Muscle layer of colon (tissue), 2 donors: ENCODE measurements around the gene DUS1L.

ENCODE experiments used
- H3K27ac ChIP-seq: one replicate; pipeline ENCODE4 v1.7.0; 2013; ENCODE audit warnings: low read depth, mild to moderate bottlenecking, low read length, moderate library complexity
- H3K27me3 ChIP-seq, 2 donors: one replicate each; pipeline ENCODE4 v1.7.0; 2013; ENCODE audit warnings: low read length in 2 of 2, mild to moderate bottlenecking in 2 of 2; ENCODE audit not compliant: insufficient read depth in 2 of 2, control insufficient read depth in 1 of 2
- H3K36me3 ChIP-seq: one replicate; pipeline ENCODE4 v1.7.0; 2013; ENCODE audit warnings: mild to moderate bottlenecking, low read length; ENCODE audit not compliant: insufficient read depth
- H3K4me1 ChIP-seq: one replicate; pipeline ENCODE4 v1.7.0; 2013; ENCODE audit warnings: mild to moderate bottlenecking, low read length; ENCODE audit not compliant: insufficient read depth
- H3K4me3 ChIP-seq, 2 donors: one replicate each; pipeline ENCODE4 v1.7.0; 2013; ENCODE audit warnings: low read length in 2 of 2, low read depth in 1 of 2, mild to moderate bottlenecking in 1 of 2, moderate library complexity in 1 of 2
- H3K9ac ChIP-seq: one replicate; pipeline ENCODE4 v1.7.0; 2013; ENCODE audit warnings: low read length
- H3K9me3 ChIP-seq: one replicate; pipeline ENCODE4 v1.7.0; 2013; ENCODE audit warnings: mild to moderate bottlenecking, low read length
- donor health status: abdominal sarcoma.
- donor health status: Adenocarcinoma of cecum.

Gene DUS1L

DNA sequence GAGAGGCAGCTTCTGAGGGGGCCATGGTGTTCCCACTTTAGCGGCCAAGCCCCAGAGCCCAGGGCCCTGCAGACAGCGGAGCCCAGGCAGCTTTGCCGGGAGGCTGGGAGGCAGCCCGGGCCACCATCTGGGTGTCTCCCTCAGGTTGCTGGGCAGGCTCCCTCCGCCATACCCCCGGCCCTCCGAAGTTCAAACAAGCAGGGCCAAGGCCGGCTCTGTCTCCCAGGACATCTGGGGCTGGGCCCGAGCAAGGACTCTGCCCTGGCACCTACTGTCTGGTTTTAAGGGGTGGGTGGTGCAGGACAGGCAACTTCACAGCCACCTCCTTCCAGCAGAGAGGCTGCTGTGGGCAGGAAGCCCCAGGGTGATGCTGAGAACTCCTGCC, 2.6 kb downstream of the DUS1L start:
- no peaks in the 10 kb centered on the region for H3K27me3 ChIP-seq
- no peaks in the 10 kb centered on the region for H3K9me3 ChIP-seq
- peaks cover 20% of the 10 kb centered on the region for H3K4me1 ChIP-seq
- no peak overlapping the region for H3K27ac ChIP-seq
- H3K9ac ChIP-seq: no peak overlapping the region
- H3K36me3 ChIP-seq: peaks cover 35% of the 10 kb centered on the region
- no peak overlapping the region for H3K4me3 ChIP-seq

- H3K27me3 ChIP-seq: no peaks in the 10 kb centered on the region
- H3K36me3 ChIP-seq: peaks cover 39% of the 10 kb centered on the region
- H3K4me1 ChIP-seq: peaks cover 20% of the 10 kb centered on the region
- H3K9me3 ChIP-seq: no peaks in the 10 kb centered on the region
- no peak overlapping the region for H3K9ac ChIP-seq
- H3K4me3 ChIP-seq: no peak overlapping the region
- no peak overlapping the region for H3K27ac ChIP-seq
Measured at GRCh38 chr17:82062076-82062983, 3.3 kb downstream of the DUS1L start.

GRCh38 chr17:82061047-82061925, 4.3 kb downstream of the DUS1L start:
- Histone ChIP-seq H3K27ac (no peak overlapping the region), H3K27me3 (no peaks in the 10 kb centered on the region), H3K9me3 (no peaks in the 10 kb centered on the region), H3K9ac (no peak overlapping the region), H3K4me3 (no peak overlapping the region), H3K36me3 (peaks cover 39% of the 10 kb centered on the region), H3K4me1 (peaks cover 16% of the 10 kb centered on the region)

DNA sequence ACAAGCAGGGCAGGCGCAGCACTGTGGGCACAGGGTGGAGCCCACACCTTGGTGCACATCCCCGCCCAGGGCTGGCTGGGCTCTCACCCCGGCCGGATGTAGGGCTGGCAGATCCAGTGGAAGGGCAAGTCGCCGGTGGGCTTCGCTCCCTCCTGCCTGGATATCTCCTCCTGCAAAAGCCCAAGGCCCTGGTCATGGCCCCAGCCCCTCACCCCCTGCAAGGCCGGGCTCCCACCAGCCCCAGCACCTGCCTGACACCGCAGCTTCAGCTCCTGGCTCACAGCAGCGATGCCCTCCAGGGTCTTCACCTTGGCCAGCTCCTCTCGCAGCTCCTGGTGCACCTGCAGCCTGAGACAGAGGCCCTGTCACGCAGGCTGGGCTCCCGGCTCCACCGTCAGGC, 5.0 kb downstream of the DUS1L start:
- H3K27me3 ChIP-seq: no peaks in the 10 kb centered on the region
- no peak overlapping the region for H3K9ac ChIP-seq
- peaks cover 39% of the 10 kb centered on the region for H3K36me3 ChIP-seq
- H3K9me3 ChIP-seq: no peaks in the 10 kb centered on the region
- no peak overlapping the region for H3K4me3 ChIP-seq
- H3K27ac ChIP-seq: no peak overlapping the region
- H3K4me1 ChIP-seq: peaks cover 12% of the 10 kb centered on the region

- Histone ChIP-seq H3K9ac (no peak overlapping the region), H3K27me3 (no peaks in the 10 kb centered on the region), H3K36me3 (peaks cover 44% of the 10 kb centered on the region), H3K4me3 (no peak overlapping the region), H3K9me3 (no peaks in the 10 kb centered on the region), H3K27ac (no peak overlapping the region), H3K4me1 (peaks cover 12% of the 10 kb centered on the region)
Measured at GRCh38 chr17:82060001-82060380, 5.6 kb downstream of the DUS1L start.

- H3K9ac ChIP-seq: no peak overlapping the region
- peaks cover 48% of the 10 kb centered on the region for H3K36me3 ChIP-seq
- H3K9me3 ChIP-seq: no peaks in the 10 kb centered on the region
- H3K4me1 ChIP-seq: peaks cover 7% of the 10 kb centered on the region
- no peak overlapping the region for H3K4me3 ChIP-seq
- H3K27me3 ChIP-seq: no peaks in the 10 kb centered on the region
- H3K27ac ChIP-seq: no peak overlapping the region
Measured at GRCh38 chr17:82059272-82060000, 6.2 kb downstream of the DUS1L start.

DNA sequence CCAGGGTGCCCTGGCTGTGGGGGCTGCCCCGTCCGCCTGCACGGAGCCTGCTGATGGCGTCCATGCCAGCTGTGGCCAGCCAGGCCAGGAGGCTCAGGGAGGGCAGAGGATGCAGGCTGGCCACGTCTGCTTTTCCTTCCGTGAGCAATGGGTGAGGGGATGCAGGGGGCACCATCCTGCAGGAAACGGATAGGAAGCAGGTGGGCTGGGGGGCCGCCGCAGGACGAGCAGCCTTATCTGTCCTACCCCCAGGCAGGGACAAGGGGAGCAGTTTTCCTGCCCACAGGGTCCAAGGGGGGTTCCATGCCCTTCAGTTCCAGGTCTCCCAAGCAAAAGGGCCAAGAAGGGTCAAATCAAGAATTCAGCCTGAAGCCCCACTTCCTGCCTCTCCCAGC, 6.8 kb downstream of the DUS1L start:
- Histone ChIP-seq H3K9me3 (no peaks in the 10 kb centered on the region), H3K4me1 (peaks cover 3% of the 10 kb centered on the region), H3K9ac (no peak overlapping the region), H3K27me3 (no peaks in the 10 kb centered on the region), H3K27ac (no peak overlapping the region), H3K4me3 (no peak overlapping the region), H3K36me3 (peaks cover 54% of the 10 kb centered on the region)

GRCh38 chr17:82058230-82058854, 7.3 kb downstream of the DUS1L start:
- H3K36me3 ChIP-seq: peaks cover 51% of the 10 kb centered on the region
- H3K9ac ChIP-seq: no peak overlapping the region
- no peak overlapping the region for H3K27ac ChIP-seq
- H3K4me3 ChIP-seq: no peak overlapping the region
- H3K4me1 ChIP-seq: peaks cover 7% of the 10 kb centered on the region
- no peaks in the 10 kb centered on the region for H3K27me3 ChIP-seq
- no peaks in the 10 kb centered on the region for H3K9me3 ChIP-seq

DNA sequence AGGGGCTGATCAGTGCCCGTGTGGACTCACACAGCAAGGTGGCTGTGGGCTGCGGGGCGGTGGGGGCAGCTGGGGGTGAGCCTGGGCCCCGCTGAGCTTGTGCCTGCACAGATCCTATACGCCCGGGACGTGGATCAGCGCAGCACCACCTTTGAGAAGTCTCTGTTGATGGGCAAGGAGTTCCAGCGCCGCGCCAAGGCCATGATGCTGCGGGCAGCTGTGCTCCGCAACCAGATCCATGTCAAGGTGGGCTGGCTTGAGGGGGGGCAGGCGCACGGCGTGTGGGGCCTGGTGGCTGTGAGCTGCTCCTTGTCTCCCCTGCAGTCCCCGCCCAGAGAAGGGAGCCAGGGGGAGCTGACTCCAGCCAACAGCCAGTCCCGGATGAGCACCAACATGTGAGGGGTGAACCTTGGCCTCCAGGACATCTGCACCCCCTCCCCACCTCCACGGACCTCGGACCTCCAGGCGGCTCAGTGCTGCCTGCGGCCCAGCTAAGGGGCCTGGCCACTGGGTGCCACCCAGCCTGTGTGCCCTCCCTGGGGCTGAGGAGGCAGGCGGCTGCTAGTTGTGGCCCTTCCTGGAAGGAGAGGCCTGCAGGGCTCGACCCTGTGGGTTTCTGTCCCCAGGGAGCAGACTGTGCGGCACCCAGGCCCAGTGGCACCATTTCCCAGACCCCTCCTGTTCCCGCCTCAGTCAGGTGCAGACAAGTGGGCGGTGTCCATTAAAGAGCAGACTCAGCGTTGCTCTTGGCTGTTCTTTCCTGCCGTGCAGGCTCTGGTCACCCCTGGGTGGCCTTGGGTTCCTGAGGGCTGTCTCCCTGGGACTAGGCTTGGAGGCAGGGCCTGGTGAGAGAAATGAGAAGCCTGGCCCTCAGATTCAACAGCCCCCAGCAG, 8.6 kb downstream of the DUS1L start:
- Histone ChIP-seq H3K9ac (no peak overlapping the region), H3K27ac (no peak overlapping the region), H3K4me1 (peaks cover 17% of the 10 kb centered on the region), H3K27me3 (no peaks in the 10 kb centered on the region), H3K9me3 (no peaks in the 10 kb centered on the region), H3K4me3 (no peak overlapping the region), H3K36me3 (peaks cover 39% of the 10 kb centered on the region)

DNA sequence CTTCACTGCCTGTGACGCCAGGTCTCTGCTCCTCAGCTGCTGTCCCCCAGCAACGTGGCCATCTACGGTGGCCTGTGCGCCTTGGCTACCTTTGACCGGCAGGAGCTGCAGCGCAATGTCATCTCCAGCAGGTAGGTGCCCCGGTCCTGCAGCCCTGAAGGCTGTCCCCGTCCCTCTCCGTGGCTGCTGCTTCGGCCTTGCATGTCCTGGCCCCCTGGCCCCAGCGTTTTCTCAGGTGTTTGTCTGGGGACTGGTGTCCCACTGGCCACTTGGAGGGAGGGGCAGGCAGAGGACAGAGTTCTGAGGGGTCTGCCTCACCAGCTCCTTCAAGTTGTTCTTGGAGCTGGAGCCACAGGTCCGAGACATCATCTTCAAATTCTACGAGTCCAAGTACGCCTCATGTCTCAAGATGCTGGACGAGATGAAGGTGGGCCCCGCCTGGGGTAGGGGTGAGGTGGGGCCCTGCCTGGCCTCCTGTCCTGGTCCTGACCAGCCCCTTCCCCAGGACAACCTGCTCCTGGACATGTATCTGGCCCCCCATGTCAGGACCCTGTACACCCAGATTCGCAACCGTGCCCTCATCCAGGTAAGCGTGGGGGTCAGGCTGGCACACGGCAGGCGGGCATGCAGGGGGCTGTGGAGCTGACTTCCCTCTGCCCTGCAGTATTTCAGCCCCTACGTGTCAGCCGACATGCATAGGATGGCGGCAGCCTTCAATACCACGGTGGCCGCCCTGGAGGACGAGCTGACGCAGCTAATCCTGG, 9.5 kb downstream of the DUS1L start:
- H3K27ac ChIP-seq: no peak overlapping the region
- peaks cover 35% of the 10 kb centered on the region for H3K36me3 ChIP-seq

More for the DNA sequence above, 9.5 kb downstream of the DUS1L start:
- H3K27me3 ChIP-seq: no peaks in the 10 kb centered on the region
- peaks cover 17% of the 10 kb centered on the region for H3K4me1 ChIP-seq
- H3K9ac ChIP-seq: no peak overlapping the region
- no peak overlapping the region for H3K4me3 ChIP-seq
- no peaks in the 10 kb centered on the region for H3K9me3 ChIP-seq
